NCI-H82 treated with DMSO at 0.1 percent for 48 hours (cell line): ENCODE measurements around the gene MEP1A.
"Not testable (repeated sequence)": the region's sequence is repeated elsewhere in the genome, so short reads cannot be mapped to it uniquely, and the experiment has no call there.

Experiments
- DNase-seq: peaks from one replicate; lab custom pipeline; 2025; ENCODE audit not compliant: unreplicated experiment; lab: John Stamatoyannopoulos, UW

Gene MEP1A

DNA sequence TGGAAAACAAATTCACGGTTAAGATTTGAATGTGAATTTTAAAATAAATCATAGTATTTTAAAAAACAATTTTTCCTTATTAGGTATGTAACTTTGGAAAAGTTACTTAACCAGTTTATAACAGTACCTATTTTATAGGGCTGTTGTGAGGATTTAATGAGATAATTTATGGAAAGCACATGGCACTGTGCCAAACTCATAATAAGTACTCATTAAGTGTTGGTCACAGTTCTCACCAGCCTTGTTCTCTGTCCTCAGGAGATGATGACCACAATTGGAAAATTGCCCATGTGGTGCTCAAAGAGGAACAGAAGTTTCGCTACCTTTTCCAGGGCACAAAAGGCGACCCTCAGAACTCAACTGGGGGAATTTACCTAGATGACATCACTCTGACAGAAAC, 39.6 kb downstream of the MEP1A start:
- DNase-seq: no peak

DNA sequence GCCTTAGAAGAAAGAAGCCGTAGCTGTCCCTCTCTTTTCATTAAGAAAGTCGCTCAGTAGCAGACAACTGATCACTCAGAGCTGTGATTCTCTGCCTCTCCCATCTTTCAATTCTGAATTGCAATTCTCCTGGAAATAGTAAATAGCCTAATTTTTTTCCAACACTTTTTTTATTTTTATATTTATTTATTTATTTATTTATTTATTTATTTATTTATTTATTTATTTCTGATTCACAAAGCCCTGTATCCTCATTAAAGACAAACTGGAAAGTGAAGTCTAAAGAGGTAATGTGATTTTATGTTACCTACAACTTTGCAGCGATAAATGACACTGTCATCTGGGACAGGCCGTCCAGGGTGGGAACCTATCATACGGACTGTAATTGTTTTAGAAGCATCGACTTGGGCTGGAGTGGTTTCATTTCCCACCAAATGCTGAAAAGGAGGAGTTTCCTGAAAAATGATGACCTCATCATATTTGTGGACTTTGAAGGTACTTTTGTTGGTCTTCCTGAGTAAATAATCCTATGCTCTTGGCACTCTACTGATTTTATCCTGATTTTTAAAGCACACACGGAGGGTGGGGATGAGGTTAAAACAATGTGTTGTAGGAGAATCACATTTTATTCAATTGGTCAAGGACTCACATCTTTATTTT, 41.2 kb downstream of the MEP1A start:
- DNase-seq: not testable (repeated sequence)

GRCh38 chr6:46834991-46835390, 41.8 kb downstream of the MEP1A start:
- DNase-seq: not testable (repeated sequence)

DNA sequence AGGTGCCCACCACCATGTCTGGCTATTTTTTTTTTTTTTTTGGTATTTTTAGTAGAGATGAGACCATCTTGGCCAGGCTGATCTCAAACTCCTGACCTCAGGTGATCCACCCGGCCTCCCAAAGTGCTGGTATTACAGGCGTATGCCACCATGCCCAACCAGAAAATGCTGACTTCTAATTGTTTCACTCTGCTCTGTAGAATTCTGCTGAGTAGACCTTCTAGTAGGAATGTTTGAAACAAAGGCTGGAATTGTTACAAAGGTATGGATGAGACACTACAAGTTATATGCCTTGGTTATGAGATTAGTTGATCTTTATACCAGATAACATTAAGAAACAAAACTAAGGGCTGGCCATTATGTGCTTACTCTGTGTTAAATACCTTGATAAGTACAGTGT, 44.8 kb downstream of the MEP1A start:
- DNase-seq: no peak

DNA sequence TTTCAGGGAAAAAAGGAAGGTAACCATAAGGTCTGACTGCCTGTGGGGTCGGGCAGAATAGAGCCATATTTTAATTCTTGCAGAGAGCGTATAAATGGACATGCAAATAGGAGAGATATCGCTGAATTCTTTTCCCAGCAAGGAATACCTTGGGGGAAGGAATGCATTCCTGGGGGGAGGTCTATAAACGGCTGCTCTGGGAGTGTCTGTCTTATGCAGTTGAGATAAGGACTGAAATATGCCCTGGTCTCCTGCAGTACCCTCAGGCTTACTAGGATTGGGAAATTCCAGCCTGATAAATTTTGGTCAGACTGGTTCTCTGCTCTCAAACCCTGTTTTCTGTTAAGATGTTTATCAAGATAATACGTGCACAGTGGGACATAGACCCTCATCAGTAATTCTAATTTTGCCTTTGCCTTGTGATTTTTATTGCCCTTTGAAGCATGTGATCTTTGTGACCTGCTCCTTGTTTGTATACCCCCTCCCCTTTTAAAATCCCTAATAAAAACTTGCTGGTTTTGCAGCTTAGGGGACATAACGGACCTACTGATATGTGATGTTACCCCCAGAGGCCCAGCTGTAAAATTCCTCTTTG, 49.2 kb downstream of the MEP1A start:
- DNase-seq: not testable (repeated sequence)

DNA sequence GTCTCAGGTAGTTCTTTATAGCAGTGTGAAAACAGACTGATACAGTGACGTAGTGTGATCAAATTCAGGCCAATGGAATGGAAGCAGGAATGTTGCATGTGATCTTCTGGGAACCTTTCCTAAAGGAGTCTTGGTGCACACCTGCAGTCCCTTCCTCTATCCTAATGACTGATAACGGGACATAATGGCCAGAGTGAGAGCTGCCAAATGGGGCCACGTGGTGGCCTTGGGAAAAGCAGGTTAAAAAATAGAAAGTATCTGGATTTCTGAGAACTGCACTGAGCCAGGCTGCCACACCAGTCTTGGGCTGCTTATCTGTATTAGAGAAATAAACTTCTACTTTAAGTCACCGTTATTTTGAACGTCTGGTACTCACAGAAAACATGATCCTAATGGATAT, 51.9 kb downstream of the MEP1A start:
- DNase-seq: no peak

GRCh38 chr6:46848684-46849360, 55.6 kb downstream of the MEP1A start:
- peak; percentile 17 for DNase-seq

- DNase-seq: no peak
These were observed 56.1 kb downstream of the MEP1A start for GRCh38 chr6:46849361-46849690.

DNA sequence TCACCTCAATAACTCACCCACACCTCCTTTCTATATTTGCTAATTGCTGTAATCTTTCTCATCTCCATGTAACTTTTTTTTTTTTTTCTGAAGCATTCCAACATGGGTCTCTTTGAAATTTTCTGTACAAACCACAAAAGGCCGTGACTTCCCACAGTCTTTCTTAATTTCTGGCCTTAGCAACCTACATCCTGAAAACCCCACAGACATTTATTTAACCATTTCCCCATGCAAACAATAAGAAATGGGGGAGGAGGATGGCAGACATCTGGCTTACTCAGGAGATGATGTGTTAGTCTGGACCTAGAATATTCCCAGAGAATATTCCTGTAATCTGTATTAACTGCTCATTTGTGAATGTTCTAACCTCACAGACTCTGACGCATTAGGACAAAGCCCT, 57.6 kb downstream of the MEP1A start:
- no peak for DNase-seq

DNA sequence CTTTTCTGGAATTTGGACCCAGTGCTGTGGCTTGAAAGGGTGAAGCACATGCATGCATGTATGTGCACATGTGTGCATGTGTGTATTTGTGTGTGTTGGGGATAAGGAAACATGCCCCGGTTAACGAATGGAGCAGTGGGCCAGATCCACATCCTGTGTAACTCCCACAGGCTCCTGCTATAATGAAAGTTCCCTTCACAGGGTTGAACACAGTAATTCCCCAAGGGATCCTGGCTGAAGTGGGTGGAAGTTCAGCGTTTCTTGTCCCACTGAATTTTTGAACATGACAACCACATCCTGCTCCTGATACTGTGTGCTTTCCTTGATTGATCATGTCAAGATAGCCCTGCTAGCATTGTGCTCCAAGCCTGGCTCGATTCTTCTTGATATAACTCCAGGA, 58.4 kb downstream of the MEP1A start:
- not testable (repeated sequence) for DNase-seq

- not testable (repeated sequence) for DNase-seq
These were observed 62.8 kb downstream of the MEP1A start for GRCh38 chr6:46855966-46856365.

- DNase-seq: no peak
These were observed 69.2 kb downstream of the MEP1A start for GRCh38 chr6:46862381-46862780.

DNA sequence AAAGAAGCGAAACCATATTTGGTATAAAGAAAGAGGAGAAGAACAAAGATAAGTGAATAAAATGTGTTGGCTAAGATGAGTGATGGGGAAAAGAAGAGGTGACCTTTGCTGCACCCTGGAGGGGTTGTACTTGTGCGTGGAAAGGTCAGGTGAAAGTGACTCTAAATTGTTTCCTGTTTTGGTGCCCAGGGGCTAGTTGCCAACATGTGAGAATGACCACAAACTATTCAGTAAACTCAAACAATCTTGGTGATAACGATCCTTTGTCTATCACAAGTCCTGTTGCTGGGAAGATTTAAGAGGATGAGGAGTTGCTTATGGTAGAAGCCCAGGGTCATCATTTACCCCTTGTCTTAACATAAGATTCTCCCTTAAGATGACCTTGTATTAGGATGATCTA, 70.6 kb downstream of the MEP1A start:
- DNase-seq: no peak

DNA sequence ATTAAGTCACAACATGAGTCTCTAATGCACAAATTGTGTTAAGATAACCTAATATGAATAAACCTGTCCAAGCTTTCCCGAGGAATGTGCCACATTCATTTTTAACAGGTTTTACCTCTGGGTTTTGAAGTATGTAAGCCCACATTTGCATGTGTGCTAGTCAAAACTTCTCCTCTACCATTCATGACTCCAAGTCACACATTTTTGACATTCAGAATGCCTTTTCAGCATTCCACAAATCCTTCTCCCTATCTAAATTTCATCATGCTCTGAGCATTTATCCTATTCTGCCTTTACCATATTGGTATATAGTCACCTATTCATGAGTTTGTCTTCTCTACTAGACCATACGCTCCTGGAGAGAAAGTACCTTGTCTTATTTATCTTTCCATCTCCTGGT, 72.0 kb downstream of the MEP1A start:
- no peak for DNase-seq

GRCh38 chr6:46867411-46867810, 74.2 kb downstream of the MEP1A start:
- DNase-seq: no peak

DNA sequence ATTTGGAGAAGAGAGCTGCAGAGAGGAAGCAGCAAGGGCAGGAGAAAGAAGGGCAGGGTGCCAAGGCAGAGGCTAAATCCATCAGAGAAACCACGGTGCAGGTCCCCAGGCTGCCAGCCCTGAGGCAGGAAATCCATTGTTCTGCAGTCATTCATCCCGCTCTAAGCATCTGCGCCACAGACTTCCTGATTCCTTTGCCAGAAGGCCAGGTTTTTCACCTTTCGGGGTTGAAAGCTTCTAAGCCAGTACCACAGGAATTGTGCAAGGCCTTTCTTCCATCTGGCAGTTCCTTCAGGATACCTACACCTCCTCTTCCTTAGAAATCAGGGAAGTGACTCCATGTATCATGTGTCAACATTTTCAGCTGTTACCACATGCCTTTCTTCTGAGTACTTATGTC, 82.9 kb downstream of the MEP1A start:
- DNase-seq: no peak

DNA sequence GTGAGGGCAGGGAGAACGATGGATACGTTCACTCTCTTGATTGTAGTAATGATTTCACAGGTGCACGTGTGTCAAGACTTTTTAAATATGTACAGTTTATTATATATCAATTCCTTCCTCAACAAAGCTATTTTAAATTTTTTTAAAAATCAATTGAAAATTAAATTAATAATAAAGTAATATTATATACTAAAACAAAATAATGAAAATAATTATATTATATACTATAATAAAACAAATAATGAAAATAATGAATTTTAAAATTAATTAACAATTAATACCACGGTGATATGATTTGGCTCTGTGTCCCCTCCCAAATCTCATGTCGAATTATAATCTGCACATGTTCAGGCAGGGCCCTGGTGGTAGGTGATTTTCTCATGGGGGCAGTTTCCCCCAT, 85.8 kb downstream of the MEP1A start:
- no peak for DNase-seq

GRCh38 chr6:46882645-46883044, 89.5 kb downstream of the MEP1A start:
- no peak for DNase-seq

GRCh38 chr6:46888031-46888430, 94.8 kb downstream of the MEP1A start:
- DNase-seq: no peak

DNA sequence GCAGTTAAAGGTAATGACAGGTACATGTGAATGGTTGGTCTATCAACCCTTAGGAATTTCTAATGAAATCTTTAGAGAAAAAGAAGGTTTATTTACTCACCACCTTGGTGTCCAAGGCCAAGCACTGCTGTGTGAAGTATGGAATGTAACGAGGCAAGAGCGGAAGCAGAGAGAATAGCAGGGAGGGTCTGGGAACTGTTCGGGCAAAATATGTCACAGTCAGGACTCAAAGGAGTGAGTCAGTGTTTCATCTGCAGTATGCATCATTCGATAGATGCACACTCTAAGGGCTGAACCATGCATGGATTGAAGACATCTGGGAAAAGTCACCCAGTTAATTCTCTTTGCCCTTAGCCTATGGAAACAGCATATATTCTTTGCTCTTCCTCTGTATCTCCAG, 95.4 kb downstream of the MEP1A start:
- no peak for DNase-seq
